H9 (cell line): ENCODE measurements around the gene DNAJB6. TPM values are rescaled to one million over a fixed set of nuclear protein-coding genes. Genes with fewer than 3 reads are reported as not detected.
A peak's percentile ranks its signal among the peaks of the same experiment; 100 is the strongest.

Experiments
- DNase-seq: peaks from one replicate; pipeline ENCODE4 v3.0.0-alpha.2; 2017
- H2AFZ ChIP-seq: one replicate; pipeline ENCODE4 v1.6.1; 2013; ENCODE audit warnings: mild to moderate bottlenecking, low read length, control low read depth, moderate library complexity
- H2AK5ac ChIP-seq: 2 replicates; pipeline ENCODE4 v1.6.1; 2013; ENCODE audit warnings: low read length, control low read depth, mixed read lengths; ENCODE audit not compliant: insufficient read length
- H2BK120ac ChIP-seq: one replicate; pipeline ENCODE4 v1.6.1; 2013; ENCODE audit warnings: low read depth, mild to moderate bottlenecking, low read length, control low read depth, inconsistent platforms; ENCODE audit not compliant: poor library complexity, severe bottlenecking
- H2BK12ac ChIP-seq: 2 replicates; pipeline ENCODE4 v1.6.1; 2013; ENCODE audit warnings: low read length, control low read depth, mixed read lengths, low read depth; ENCODE audit not compliant: insufficient read length
- H2BK15ac ChIP-seq: 2 replicates; pipeline ENCODE4 v1.6.1; 2013; ENCODE audit warnings: low read depth, low read length, control low read depth
- H2BK20ac ChIP-seq: one replicate; pipeline ENCODE4 v1.6.1; 2013; ENCODE audit warnings: low read depth, mild to moderate bottlenecking, low read length, control low read depth, inconsistent platforms; ENCODE audit not compliant: poor library complexity, severe bottlenecking
- H2BK5ac ChIP-seq: 2 replicates; pipeline ENCODE4 v1.6.1; 2013; ENCODE audit warnings: low read length, control low read depth, mixed read lengths; ENCODE audit not compliant: insufficient read length
- H3K14ac ChIP-seq: 2 replicates; pipeline ENCODE4 v1.6.1; 2013; ENCODE audit warnings: low read length, control low read depth; ENCODE audit not compliant: insufficient read depth
- H3K18ac ChIP-seq: 2 replicates; pipeline ENCODE4 v1.6.1; 2013; ENCODE audit warnings: low read depth, mild to moderate bottlenecking, mixed read lengths, low read length, control low read depth; ENCODE audit not compliant: insufficient read length
- H3K23ac ChIP-seq: 2 replicates; pipeline ENCODE4 v1.6.1; 2013; ENCODE audit warnings: low read length, control low read depth, mixed read lengths, low read depth; ENCODE audit not compliant: insufficient read length
- H3K23me2 ChIP-seq: 2 replicates; pipeline ENCODE4 v1.6.1; 2013; ENCODE audit warnings: low read depth, mild to moderate bottlenecking, mixed read lengths, low read length, control low read depth; ENCODE audit not compliant: insufficient read length, poor library complexity, severe bottlenecking
- H3K27ac ChIP-seq: 2 replicates; pipeline ENCODE4 v1.5.1; 2013; ENCODE audit warnings: low read length, control low read depth, mixed read lengths, low read depth; ENCODE audit not compliant: insufficient read length
- H3K27me3 ChIP-seq: 2 replicates; pipeline ENCODE4 v1.6.1; 2013; ENCODE audit warnings: low read length, control low read depth, inconsistent platforms; ENCODE audit not compliant: insufficient read depth
- H3K4ac ChIP-seq: 2 replicates; pipeline ENCODE4 v1.6.1; 2013; ENCODE audit warnings: low read depth, mild to moderate bottlenecking, control low read depth, inconsistent platforms, low read length, moderate library complexity
- H3K4me1 ChIP-seq: 2 replicates; pipeline ENCODE4 v1.6.1; 2013; ENCODE audit warnings: low read length, control low read depth, inconsistent platforms; ENCODE audit not compliant: insufficient read depth
- H3K4me2 ChIP-seq: 2 replicates; pipeline ENCODE4 v1.6.1; 2013; ENCODE audit warnings: low read length, control low read depth, mixed read lengths; ENCODE audit not compliant: insufficient read length, insufficient read depth
- H3K56ac ChIP-seq: 2 replicates; pipeline ENCODE4 v1.6.1; 2013; ENCODE audit warnings: low read depth, mild to moderate bottlenecking, mixed read lengths, low read length, control low read depth; ENCODE audit not compliant: insufficient read length
- H3K79me1 ChIP-seq: 2 replicates; pipeline ENCODE4 v1.6.1; 2013; ENCODE audit warnings: low read depth, mild to moderate bottlenecking, moderate library complexity, low read length, control low read depth, inconsistent platforms; ENCODE audit not compliant: insufficient read depth, poor library complexity, severe bottlenecking
- H3K79me2 ChIP-seq: 2 replicates; pipeline ENCODE4 v1.6.1; 2013; ENCODE audit warnings: low read length, control low read depth, inconsistent platforms; ENCODE audit not compliant: insufficient read depth
- H3K9ac ChIP-seq: 2 replicates; pipeline ENCODE4 v1.6.1; 2013; ENCODE audit warnings: low read length, control low read depth, mixed read lengths; ENCODE audit not compliant: insufficient read length; ENCODE audit errors: extremely low read depth
- H3K9me3 ChIP-seq: one replicate; pipeline ENCODE4 v1.6.1; 2013; ENCODE audit warnings: low read depth, low read length, inconsistent platforms; ENCODE audit not compliant: control insufficient read depth
- H3T11ph ChIP-seq: one replicate; pipeline ENCODE4 v1.6.1; 2013; ENCODE audit warnings: mild to moderate bottlenecking, low read length, control low read depth, inconsistent platforms
- H4K20me1 ChIP-seq: one replicate; pipeline ENCODE4 v1.6.1; 2013; ENCODE audit not compliant: control insufficient read depth, insufficient read length, insufficient read depth
- H4K5ac ChIP-seq: 2 replicates; pipeline ENCODE4 v1.6.1; 2013; ENCODE audit warnings: low read depth, mild to moderate bottlenecking, mixed read lengths, low read length, control low read depth; ENCODE audit not compliant: insufficient read length
- H4K8ac ChIP-seq: replicated peaks from 2 replicates; pipeline ENCODE4 v1.6.1; 2013; ENCODE audit warnings: low read length, control low read depth, mixed read lengths, low read depth; ENCODE audit not compliant: insufficient read length
- H4K91ac ChIP-seq: 2 replicates; pipeline ENCODE4 v1.6.1; 2013; ENCODE audit warnings: low read depth, mild to moderate bottlenecking, moderate library complexity, mixed read lengths, low read length, control low read depth; ENCODE audit not compliant: insufficient read length
- H3K27ac Mint-ChIP-seq, 3 experiments: 2 replicates in 2 of 3; 3 replicates in 1 of 3; pipeline ENCODE4 v1.8.0; 2020 to 2021; ENCODE audit warnings: mixed read lengths in 3 of 3, mild to moderate bottlenecking in 1 of 3, moderate library complexity in 1 of 3
- H3K27me3 Mint-ChIP-seq: 2 replicates; pipeline ENCODE4 v1.8.0; 2021; ENCODE audit warnings: low read depth, mild to moderate bottlenecking, moderate library complexity, mixed read lengths
- H3K36me3 Mint-ChIP-seq, 3 experiments: 2 replicates in 2 of 3; 3 replicates in 1 of 3; pipeline ENCODE4 v1.8.0; 2020 to 2021; ENCODE audit warnings: low read depth in 3 of 3, mixed read lengths in 3 of 3; ENCODE audit not compliant: insufficient read depth in 1 of 3
- H3K4me1 Mint-ChIP-seq, 2 experiments: 2 replicates each; pipeline ENCODE4 v1.8.0; 2020; ENCODE audit warnings: mixed read lengths in 2 of 2
- H3K4me3 Mint-ChIP-seq, 2 experiments: 2 replicates in 1 of 2; 3 replicates in 1 of 2; pipeline ENCODE4 v1.8.0; 2020 to 2021; ENCODE audit warnings: mild to moderate bottlenecking in 2 of 2, mixed read lengths in 2 of 2, moderate library complexity in 1 of 2
- H3K9me3 Mint-ChIP-seq, 2 experiments: 2 replicates in 1 of 2; 3 replicates in 1 of 2; pipeline ENCODE4 v1.8.0; 2020; ENCODE audit warnings: mild to moderate bottlenecking in 2 of 2, mixed read lengths in 2 of 2, moderate library complexity in 1 of 2
- CTCF ChIP-seq: fragments of 200-600 bp; sonication (generic); conservative IDR thresholded peaks from 3 replicates; pipeline ENCODE4 v1.8.0; 2021; ENCODE audit warnings: antibody characterized with exemption, mild to moderate bottlenecking
- WGBS: extraction: QIAGEN DNeasy Blood & Tissue Kit; methylation state at CpG from one replicate; pipeline ENCODE4 v1.1.7; 2013; ENCODE audit warnings: missing lambda C conversion rate, low lambda C conversion rate, mixed read lengths; ENCODE audit not compliant: insufficient read length; ENCODE audit errors: extremely low coverage; 5-methylcytosine and 5-hydroxymethylcytosine counted together
- total RNA-seq: library from RNA; stranded (reverse); gene quantifications from 2 replicates; pipeline ENCODE4 v1.2.1, GENCODE V29; 2021

Gene DNAJB6
- total RNA-seq, 1 experiment from 2014 or later, result 215 TPM

- Histone ChIP-seq H3K4ac (no peak overlapping the region), H3K27me3 (no peaks in the 10 kb centered on the region), H3K14ac (no peak overlapping the region), H2BK5ac (no peak overlapping the region), H3K23ac (no peak overlapping the region), H4K20me1 (peaks cover 3% of the 10 kb centered on the region), H4K91ac (no peak overlapping the region), H2BK12ac (no peak overlapping the region), H3K18ac (no peak overlapping the region), H2AK5ac (no peak overlapping the region), H4K5ac (no peak overlapping the region), H3K4me2 (no peak overlapping the region), H3K9me3 (no peaks in the 10 kb centered on the region), H4K8ac (no peak overlapping the region), H3K4me1 (peaks cover 8% of the 10 kb centered on the region), H2BK120ac (no peak overlapping the region), H3T11ph (no peak overlapping the region), H2BK20ac (no peak overlapping the region), H3K23me2 (no peaks in the 10 kb centered on the region), H3K56ac (no peak overlapping the region), H3K27ac (no peak overlapping the region), H3K79me1 (peaks cover 6% of the 10 kb centered on the region), H3K9ac (no peak overlapping the region), H2BK15ac (no peak overlapping the region), H2AFZ (no peak overlapping the region), H3K79me2 (peaks cover 89% of the 10 kb centered on the region)
- H3K9me3 Mint-ChIP-seq, result no peaks in the 10 kb centered on the region
- no peak overlapping the region for H3K4me3 Mint-ChIP-seq
- H3K4me1 Mint-ChIP-seq, result peaks cover 31 to 41% of the 10 kb centered on the region in 2 experiments
- peak overlapping the region in 1 of 3 experiments; percentile 50; a peak in 2 of 7 replicates for H3K27ac Mint-ChIP-seq
- no peak for DNase-seq
- no CpG with 5 or more reads among the region's 3 CpGs for WGBS
- TF ChIP-seq CTCF, result no peak
- H3K27me3 Mint-ChIP-seq, result no peaks in the 10 kb centered on the region
- peaks cover 48 to 79% (median 77%) of the 10 kb centered on the region in 3 experiments; a peak in 6 of 7 replicates for H3K36me3 Mint-ChIP-seq
These were observed 23.8 kb downstream of the DNAJB6 start for GRCh38 chr7:157360483-157361025.
